ENCODE results near the gene GSG1L.

Gene GSG1L

GRCh38 chr16:27932542-27933135, 130.9 kb downstream of the GSG1L start:
- TF ChIP-seq CTCF (IDR thresholded peaks at IDR 0.05; ENCODE audit: control insufficient read depth, insufficient read depth, low read depth, low read length, missing control alignments), result no peak
- DNase-seq (ENCODE audit: low read depth), result no peak

GRCh38 chr16:27929818-27930217, 133.7 kb downstream of the GSG1L start:
- no peak overlapping the region for H3K4me3 ChIP-seq (ENCODE audit: control insufficient read depth, low read depth, low read length)
- no peak for DNase-seq (ENCODE audit: low read depth)
- no peak for TF ChIP-seq CTCF (IDR thresholded peaks at IDR 0.05; ENCODE audit: control insufficient read depth, insufficient read depth, low read depth, low read length, missing control alignments)

More at GRCh38 chr16:27932542-27933135, 130.9 kb downstream of the GSG1L start:
- H3K4me3 ChIP-seq (ENCODE audit: control insufficient read depth, low read depth, low read length), result no peak overlapping the region

GRCh38 chr16:27928542-27928941, 135.0 kb downstream of the GSG1L start:
- no peak overlapping the region for H3K4me3 ChIP-seq (ENCODE audit: control insufficient read depth, low read depth, low read length)
- TF ChIP-seq CTCF (IDR thresholded peaks at IDR 0.05; ENCODE audit: control insufficient read depth, insufficient read depth, low read depth, low read length, missing control alignments), result no peak
- DNase-seq (ENCODE audit: low read depth), result no peak

- DNase-seq (ENCODE audit: low read depth), result no peak
- H3K4me3 ChIP-seq (ENCODE audit: control insufficient read depth, low read depth, low read length), result no peak overlapping the region
- no peak for TF ChIP-seq CTCF (IDR thresholded peaks at IDR 0.05; ENCODE audit: control insufficient read depth, insufficient read depth, low read depth, low read length, missing control alignments)
These were observed 136.1 kb downstream of the GSG1L start for GRCh38 chr16:27927266-27927901.

GRCh38 chr16:27925612-27926011, 137.9 kb downstream of the GSG1L start:
- no peak for DNase-seq (ENCODE audit: low read depth)
- no peak overlapping the region for H3K4me3 ChIP-seq (ENCODE audit: control insufficient read depth, low read depth, low read length)
- no peak for TF ChIP-seq CTCF (IDR thresholded peaks at IDR 0.05; ENCODE audit: control insufficient read depth, insufficient read depth, low read depth, low read length, missing control alignments)

- no peak for TF ChIP-seq CTCF (IDR thresholded peaks at IDR 0.05; ENCODE audit: control insufficient read depth, insufficient read depth, low read depth, low read length, missing control alignments)
- DNase-seq (ENCODE audit: low read depth), result no peak
These were observed 138.9 kb downstream of the GSG1L start for GRCh38 chr16:27924411-27925118.

More at GRCh38 chr16:27924411-27925118, 138.9 kb downstream of the GSG1L start:
- H3K4me3 ChIP-seq (ENCODE audit: control insufficient read depth, low read depth, low read length), result no peak overlapping the region
